Right renal pelvis (tissue), 4 donors: ENCODE measurements around the gene DDX1. TPM values are rescaled to one million over a fixed set of nuclear protein-coding genes. Genes with fewer than 3 reads are reported as not detected.
"Not testable (repeated sequence)": the region's sequence is repeated elsewhere in the genome, so short reads cannot be mapped to it uniquely, and the experiment has no call there.

ENCODE experiments used
- DNase-seq, 4 donors: peaks; one replicate each; pipeline ENCODE4 v3.0.0-alpha.2; 2013; ENCODE audit warnings: low read depth in 4 of 4, low spot score in 3 of 4, missing footprints in 1 of 4
- polyA plus RNA-seq, 4 donors: library from polyadenylated mRNA; unstranded; fragments of 120-200 nt; gene quantifications; one replicate each; pipeline ENCODE4 v1.2.1, GENCODE V29; 2013; ENCODE audit not compliant: insufficient read length in 4 of 4

Gene DDX1
- polyA plus RNA-seq, 4 donors = 167 to 190 (median 173) TPM

GRCh38 chr2:15594291-15595256 lies 2.9 kb downstream of the DDX1 start:
- DNase-seq = no peak

- DNase-seq = no peak
These were observed 3.8 kb downstream of the DDX1 start for GRCh38 chr2:15595342-15595905.

GRCh38 chr2:15595936-15596335 lies 4.3 kb downstream of the DDX1 start:
- no peak for DNase-seq

GRCh38 chr2:15596350-15596749 lies 4.7 kb downstream of the DDX1 start:
- no peak for DNase-seq

- DNase-seq = no peak
These were observed 5.3 kb downstream of the DDX1 start for GRCh38 chr2:15596968-15597367.

- DNase-seq = no peak
These were observed 8.3 kb downstream of the DDX1 start for GRCh38 chr2:15599994-15600393.

- DNase-seq = no peak
These were observed 10.0 kb downstream of the DDX1 start for GRCh38 chr2:15601681-15602080.

GRCh38 chr2:15602393-15602792 lies 10.7 kb downstream of the DDX1 start:
- no peak for DNase-seq

GRCh38 chr2:15603044-15603765 lies 11.5 kb downstream of the DDX1 start:
- DNase-seq = no peak

GRCh38 chr2:15603948-15604347 lies 12.3 kb downstream of the DDX1 start:
- DNase-seq = no peak

- no peak for DNase-seq
These were observed 14.1 kb downstream of the DDX1 start for GRCh38 chr2:15605721-15606120.

GRCh38 chr2:15606481-15607441 lies 15.1 kb downstream of the DDX1 start:
- DNase-seq = no peak

- no peak for DNase-seq
These were observed 16.2 kb downstream of the DDX1 start for GRCh38 chr2:15607709-15608391.

- DNase-seq = no peak
These were observed 16.7 kb downstream of the DDX1 start for GRCh38 chr2:15608392-15608761.

GRCh38 chr2:15609341-15610042 lies 17.8 kb downstream of the DDX1 start:
- DNase-seq = no peak

GRCh38 chr2:15610430-15610952 lies 18.8 kb downstream of the DDX1 start:
- DNase-seq = no peak

GRCh38 chr2:15612101-15612500 lies 20.4 kb downstream of the DDX1 start:
- DNase-seq = not testable (repeated sequence)

GRCh38 chr2:15613736-15614429 lies 22.2 kb downstream of the DDX1 start:
- DNase-seq = no peak
